HepG2 (cell line): ENCODE results near the gene ANKDD1A.

Experiments used
- PHB2 ChIP-seq: fragments of 450-650 bp; IDR thresholded peaks from 2 replicates; pipeline ENCODE4 v1.6.1; 2018; ENCODE audit not compliant: partially characterized antibody
- POLR2AphosphoS5 ChIP-seq: IDR thresholded peaks from 2 replicates; pipeline ENCODE4 v1.6.1; 2012; ENCODE audit warnings: low read depth, low read length
- TF ChIP-seq, protein P1 (sequence below): sonication (generic); formaldehyde crosslinking; IDR thresholded peaks from 2 replicates; pipeline ENCODE4 v1.5.0; 2020; ENCODE audit warnings: mild to moderate bottlenecking, missing genetic modification reagents, borderline replicate concordance

- TF ChIP-seq, protein P1, sequence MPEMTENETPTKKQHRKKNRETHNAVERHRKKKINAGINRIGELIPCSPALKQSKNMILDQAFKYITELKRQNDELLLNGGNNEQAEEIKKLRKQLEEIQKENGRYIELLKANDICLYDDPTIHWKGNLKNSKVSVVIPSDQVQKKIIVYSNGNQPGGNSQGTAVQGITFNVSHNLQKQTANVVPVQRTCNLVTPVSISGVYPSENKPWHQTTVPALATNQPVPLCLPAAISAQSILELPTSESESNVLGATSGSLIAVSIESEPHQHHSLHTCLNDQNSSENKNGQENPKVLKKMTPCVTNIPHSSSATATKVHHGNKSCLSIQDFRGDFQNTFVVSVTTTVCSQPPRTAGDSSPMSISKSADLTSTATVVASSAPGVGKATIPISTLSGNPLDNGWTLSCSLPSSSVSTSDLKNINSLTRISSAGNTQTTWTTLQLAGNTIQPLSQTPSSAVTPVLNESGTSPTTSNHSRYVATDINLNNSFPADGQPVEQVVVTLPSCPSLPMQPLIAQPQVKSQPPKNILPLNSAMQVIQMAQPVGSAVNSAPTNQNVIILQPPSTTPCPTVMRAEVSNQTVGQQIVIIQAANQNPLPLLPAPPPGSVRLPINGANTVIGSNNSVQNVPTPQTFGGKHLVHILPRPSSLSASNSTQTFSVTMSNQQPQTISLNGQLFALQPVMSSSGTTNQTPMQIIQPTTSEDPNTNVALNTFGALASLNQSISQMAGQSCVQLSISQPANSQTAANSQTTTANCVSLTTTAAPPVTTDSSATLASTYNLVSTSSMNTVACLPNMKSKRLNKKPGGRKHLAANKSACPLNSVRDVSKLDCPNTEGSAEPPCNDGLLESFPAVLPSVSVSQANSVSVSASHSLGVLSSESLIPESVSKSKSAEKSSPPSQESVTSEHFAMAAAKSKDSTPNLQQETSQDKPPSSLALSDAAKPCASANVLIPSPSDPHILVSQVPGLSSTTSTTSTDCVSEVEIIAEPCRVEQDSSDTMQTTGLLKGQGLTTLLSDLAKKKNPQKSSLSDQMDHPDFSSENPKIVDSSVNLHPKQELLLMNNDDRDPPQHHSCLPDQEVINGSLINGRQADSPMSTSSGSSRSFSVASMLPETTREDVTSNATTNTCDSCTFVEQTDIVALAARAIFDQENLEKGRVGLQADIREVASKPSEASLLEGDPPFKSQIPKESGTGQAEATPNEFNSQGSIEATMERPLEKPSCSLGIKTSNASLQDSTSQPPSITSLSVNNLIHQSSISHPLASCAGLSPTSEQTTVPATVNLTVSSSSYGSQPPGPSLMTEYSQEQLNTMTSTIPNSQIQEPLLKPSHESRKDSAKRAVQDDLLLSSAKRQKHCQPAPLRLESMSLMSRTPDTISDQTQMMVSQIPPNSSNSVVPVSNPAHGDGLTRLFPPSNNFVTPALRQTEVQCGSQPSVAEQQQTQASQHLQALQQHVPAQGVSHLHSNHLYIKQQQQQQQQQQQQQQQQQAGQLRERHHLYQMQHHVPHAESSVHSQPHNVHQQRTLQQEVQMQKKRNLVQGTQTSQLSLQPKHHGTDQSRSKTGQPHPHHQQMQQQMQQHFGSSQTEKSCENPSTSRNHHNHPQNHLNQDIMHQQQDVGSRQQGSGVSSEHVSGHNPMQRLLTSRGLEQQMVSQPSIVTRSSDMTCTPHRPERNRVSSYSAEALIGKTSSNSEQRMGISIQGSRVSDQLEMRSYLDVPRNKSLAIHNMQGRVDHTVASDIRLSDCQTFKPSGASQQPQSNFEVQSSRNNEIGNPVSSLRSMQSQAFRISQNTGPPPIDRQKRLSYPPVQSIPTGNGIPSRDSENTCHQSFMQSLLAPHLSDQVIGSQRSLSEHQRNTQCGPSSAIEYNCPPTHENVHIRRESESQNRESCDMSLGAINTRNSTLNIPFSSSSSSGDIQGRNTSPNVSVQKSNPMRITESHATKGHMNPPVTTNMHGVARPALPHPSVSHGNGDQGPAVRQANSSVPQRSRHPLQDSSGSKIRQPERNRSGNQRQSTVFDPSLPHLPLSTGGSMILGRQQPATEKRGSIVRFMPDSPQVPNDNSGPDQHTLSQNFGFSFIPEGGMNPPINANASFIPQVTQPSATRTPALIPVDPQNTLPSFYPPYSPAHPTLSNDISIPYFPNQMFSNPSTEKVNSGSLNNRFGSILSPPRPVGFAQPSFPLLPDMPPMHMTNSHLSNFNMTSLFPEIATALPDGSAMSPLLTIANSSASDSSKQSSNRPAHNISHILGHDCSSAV, result no peak
- TF ChIP-seq PHB2 (no peak), POLR2AphosphoS5 (no peak)
Measured at GRCh38 chr15:64898406-64898805, 13.3 kb upstream of the ANKDD1A start.
